Aorta (tissue), 5 donors: ENCODE measurements around the gene IFI44. TPM values are rescaled to one million over a fixed set of nuclear protein-coding genes. Genes with fewer than 3 reads are reported as not detected.

Experiments used
- ATAC-seq: fragments of 200-7000 bp; cut with Tn5 transposase; one replicate; pipeline ENCODE4 v1.9.1; 2022; ENCODE audit warnings: moderate library complexity; ENCODE audit not compliant: low FRiP score
- DNase-seq, 2 donors: peaks; one replicate each; pipeline ENCODE4 v3.0.0-alpha.2; 2020
- H3K27ac ChIP-seq, 2 donors: one replicate each; pipeline ENCODE4 v1.5.1; 2013; ENCODE audit warnings: low read length in 2 of 2, mild to moderate bottlenecking in 2 of 2, moderate library complexity in 2 of 2, control low read depth in 1 of 2, inconsistent platforms in 1 of 2, low read depth in 1 of 2
- H3K27me3 ChIP-seq, 2 donors: one replicate each; pipeline ENCODE4 v1.6.1; 2013; ENCODE audit warnings: control low read depth in 1 of 2, low read length in 1 of 2, mild to moderate bottlenecking in 1 of 2, moderate library complexity in 1 of 2; ENCODE audit not compliant: insufficient read depth in 2 of 2, control insufficient read depth in 1 of 2
- H3K36me3 ChIP-seq, 2 donors: one replicate each; pipeline ENCODE4 v1.6.1; 2013; ENCODE audit warnings: control low read depth in 1 of 2, low read length in 1 of 2, mild to moderate bottlenecking in 1 of 2; ENCODE audit not compliant: insufficient read depth in 2 of 2, control insufficient read depth in 1 of 2
- H3K4me1 ChIP-seq, 2 donors: one replicate each; pipeline ENCODE4 v1.6.1; 2013; ENCODE audit warnings: low read length in 2 of 2, control low read depth in 1 of 2, mild to moderate bottlenecking in 1 of 2, moderate library complexity in 1 of 2; ENCODE audit not compliant: insufficient read depth in 2 of 2, control insufficient read depth in 1 of 2
- H3K4me3 ChIP-seq, 2 donors: one replicate each; pipeline ENCODE4 v1.5.1; 2013; ENCODE audit warnings: low read length in 2 of 2, control low read depth in 1 of 2, mild to moderate bottlenecking in 1 of 2
- H3K9me3 ChIP-seq: one replicate; pipeline ENCODE4 v1.6.1; 2013; ENCODE audit warnings: mild to moderate bottlenecking, low read length; ENCODE audit not compliant: control insufficient read depth
- WGBS, 2 donors: extraction: QIAGEN DNeasy Blood & Tissue Kit; methylation state at CpG; one replicate each; pipeline ENCODE4 v1.1.7; 2013; 5-methylcytosine and 5-hydroxymethylcytosine counted together
- intact Hi-C, 2 donors: fragments of 100-400 bp; cut with DNase I; formaldehyde crosslinking; loops; one replicate each; pipeline versions ENCODE4 v1.14.2 to v1.15.0; 2022
- polyA plus RNA-seq, 2 donors: library from polyadenylated mRNA; stranded (reverse); fragments of 200-250 nt; gene quantifications; one replicate each; pipeline ENCODE4 v1.2.3, GENCODE V29; 2013
- total RNA-seq, 2 donors: library from RNA; stranded (reverse); fragmentation: NEBNext Ultra II Directional; extraction: Animal tissue kit (Norgen Biotek cat#: 25700); gene quantifications; one replicate each; pipeline ENCODE4 v1.2.1, GENCODE V29; 2021
- donor health status: healthy with polysubstance abuse.
- donor health status: Bipolar disorder and iron deficiency.
- donor health status: DM: no; HTN: no; CAD: no.
- donor health status: DM: no; HTN: no; CAD: no.
- donor health status: DM: yes; HTN: yes; CAD: no.

IFI44 gene
- total and polyA plus RNA-seq, 4 donors: 12.4 to 52.7 (median 26.6) TPM

GRCh38 chr1:78619446-78619802, 30.2 kb upstream of the IFI44 start:
- Histone ChIP-seq H3K27me3 (no peaks in the 10 kb centered on the region), H3K9me3 (no peaks in the 10 kb centered on the region), H3K27ac (peak overlapping the region in 1 of 2 donors; percentile 48), H3K4me1 (no peaks in the 10 kb centered on the region), H3K36me3 (no peaks in the 10 kb centered on the region), H3K4me3 (peak overlapping the region in 1 of 2 donors; percentile 4)
- DNase-seq (no peak), ATAC-seq (peak; percentile 24)
- 72 to 81% methylated on average over 4 of the region's 4 CpGs for WGBS, 2 donors
- intact Hi-C loops: loop anchor here in 1 of 2 donors (10.0 kb wide), 1 partner anchor 475 kb away; no protein-coding TSS in a partner anchor

- Histone ChIP-seq H3K9me3 (no peaks in the 10 kb centered on the region), H3K36me3 (no peaks in the 10 kb centered on the region), H3K27ac (peak within 1 kb of the TSS in 1 of 2 donors; percentile 48), H3K27me3 (no peaks in the 10 kb centered on the region), H3K4me1 (no peaks in the 10 kb centered on the region), H3K4me3 (peak within 1 kb of the TSS; percentile 4 to 48)
- DNase-seq: peak in 1 of 2 donors; percentile 65
- ATAC-seq: peak; percentile 55
- intact Hi-C loops: loop anchor here in 1 of 2 donors (10.0 kb wide), 1 partner anchor 475 kb away; no protein-coding TSS in a partner anchor
- WGBS, 2 donors: 17% methylated on average over 9 of the region's 9 CpGs
These were observed 29.6 kb upstream of the IFI44 start, which contains the start of gene IFI44L for GRCh38 chr1:78619803-78620579. Gene IFI44L, plus strand, starts transcription at chr1:78620448. Its CDS starts 7,468 bp downstream, at chr1:78627916.

DNA sequence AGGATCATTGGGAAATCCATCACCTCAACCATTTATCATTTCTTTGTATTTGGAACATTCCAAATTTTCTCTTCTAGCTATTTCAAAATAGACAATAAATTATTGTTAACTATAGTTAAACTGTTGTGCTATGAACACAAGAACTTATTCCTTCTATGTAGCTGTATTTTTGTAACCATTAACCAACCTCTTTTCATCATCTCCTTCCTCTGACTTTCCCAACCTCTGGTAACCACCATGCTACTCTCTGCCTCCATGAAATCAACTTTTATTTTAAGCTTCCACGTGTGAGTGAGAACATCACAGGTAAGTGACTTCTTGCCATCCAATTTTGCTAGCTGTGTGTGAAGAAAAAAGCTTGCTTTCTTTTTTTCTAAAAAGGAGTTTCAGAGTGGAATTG, 29.0 kb upstream of the IFI44 start:
- no peak for DNase-seq
- 32 to 34% methylated on average over 1 of the region's 1 CpG for WGBS, 2 donors
- no peak overlapping the region for H3K4me3 ChIP-seq
- H3K36me3 ChIP-seq: no peaks in the 10 kb centered on the region
- H3K27ac ChIP-seq: no peak overlapping the region
- no peaks in the 10 kb centered on the region for H3K27me3 ChIP-seq
- H3K9me3 ChIP-seq: no peaks in the 10 kb centered on the region
- ATAC-seq: no peak
- intact Hi-C loops: no loop called here
- no peaks in the 10 kb centered on the region for H3K4me1 ChIP-seq

DNA sequence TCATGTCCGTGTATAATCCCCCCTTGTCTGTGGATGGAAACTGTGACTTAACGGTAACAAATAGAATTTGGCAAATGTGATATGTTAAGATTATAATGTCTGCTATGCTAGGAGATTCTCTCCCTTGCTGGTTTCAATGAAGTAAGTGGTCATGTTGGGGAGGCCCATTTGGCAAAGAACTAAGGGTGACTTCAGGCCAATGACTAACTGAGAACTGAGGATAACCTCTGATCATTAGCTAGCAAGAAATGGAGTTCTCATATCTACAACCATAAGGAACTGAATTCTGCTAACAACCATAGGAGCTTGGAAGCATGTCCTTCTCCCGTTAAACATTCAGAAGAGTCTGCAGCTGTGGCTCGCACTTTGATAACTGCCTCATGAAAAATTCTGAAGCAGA, 27.1 kb upstream of the IFI44 start:
- no peaks in the 10 kb centered on the region for H3K27me3 ChIP-seq
- no peak overlapping the region for H3K4me3 ChIP-seq
- H3K9me3 ChIP-seq: no peaks in the 10 kb centered on the region
- intact Hi-C loops: no loop called here
- ATAC-seq (no peak), DNase-seq (no peak)
- H3K4me1 ChIP-seq: no peaks in the 10 kb centered on the region
- no peak overlapping the region for H3K27ac ChIP-seq
- no peaks in the 10 kb centered on the region for H3K36me3 ChIP-seq
- WGBS, 2 donors: 90 to 94% methylated on average over 4 of the region's 4 CpGs

- intact Hi-C loops: no loop called here
- Histone ChIP-seq H3K4me1 (no peaks in the 10 kb centered on the region), H3K27me3 (no peaks in the 10 kb centered on the region), H3K36me3 (no peaks in the 10 kb centered on the region), H3K9me3 (no peaks in the 10 kb centered on the region), H3K27ac (no peak overlapping the region), H3K4me3 (no peak overlapping the region)
- WGBS, 2 donors: 96 to 97% methylated on average over 7 of the region's 7 CpGs
- no peak for DNase-seq
- ATAC-seq: no peak
These were observed 25.6 kb upstream of the IFI44 start for GRCh38 chr1:78624035-78624434.

DNA sequence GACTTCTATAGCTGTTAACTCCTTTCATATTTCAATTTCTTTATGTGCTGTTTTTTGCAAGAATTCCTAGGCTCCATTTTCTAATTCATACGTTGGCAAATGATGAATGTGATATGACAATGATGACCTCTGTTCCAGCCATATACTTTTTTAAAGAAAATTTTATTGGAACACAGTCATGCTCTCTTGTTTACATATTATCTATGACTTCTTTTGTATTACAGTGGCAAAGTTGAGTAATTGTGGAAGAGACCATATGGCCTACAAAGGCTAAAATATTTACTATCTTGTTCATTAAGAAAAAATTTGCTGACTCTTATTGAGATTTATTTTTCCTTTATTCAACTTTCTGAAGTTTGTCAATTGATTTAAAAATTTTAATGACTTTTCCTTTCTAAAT, 22.3 kb upstream of the IFI44 start:
- Histone ChIP-seq H3K9me3 (no peaks in the 10 kb centered on the region), H3K27me3 (no peaks in the 10 kb centered on the region), H3K27ac (no peak overlapping the region), H3K36me3 (no peaks in the 10 kb centered on the region), H3K4me1 (no peaks in the 10 kb centered on the region), H3K4me3 (no peak overlapping the region)
- no peak for DNase-seq
- intact Hi-C loops: no loop called here
- 58 to 64% methylated on average over 1 of the region's 1 CpG for WGBS, 2 donors
- ATAC-seq: no peak

- H3K4me1 ChIP-seq: no peaks in the 10 kb centered on the region
- intact Hi-C loops: no loop called here
- H3K27me3 ChIP-seq: no peaks in the 10 kb centered on the region
- DNase-seq: no peak
- H3K4me3 ChIP-seq: no peak overlapping the region
- H3K27ac ChIP-seq: no peak overlapping the region
- H3K36me3 ChIP-seq: no peaks in the 10 kb centered on the region
- H3K9me3 ChIP-seq: no peaks in the 10 kb centered on the region
- no peak for ATAC-seq
- 46 to 72% methylated on average over 2 of the region's 2 CpGs for WGBS, 2 donors
These were observed 19.0 kb upstream of the IFI44 start for GRCh38 chr1:78630600-78630999.

- no peaks in the 10 kb centered on the region for H3K36me3 ChIP-seq
- WGBS, 2 donors: 88 to 90% methylated on average over 4 of the region's 4 CpGs
These were observed 16.4 kb upstream of the IFI44 start for GRCh38 chr1:78633209-78633608.

DNA sequence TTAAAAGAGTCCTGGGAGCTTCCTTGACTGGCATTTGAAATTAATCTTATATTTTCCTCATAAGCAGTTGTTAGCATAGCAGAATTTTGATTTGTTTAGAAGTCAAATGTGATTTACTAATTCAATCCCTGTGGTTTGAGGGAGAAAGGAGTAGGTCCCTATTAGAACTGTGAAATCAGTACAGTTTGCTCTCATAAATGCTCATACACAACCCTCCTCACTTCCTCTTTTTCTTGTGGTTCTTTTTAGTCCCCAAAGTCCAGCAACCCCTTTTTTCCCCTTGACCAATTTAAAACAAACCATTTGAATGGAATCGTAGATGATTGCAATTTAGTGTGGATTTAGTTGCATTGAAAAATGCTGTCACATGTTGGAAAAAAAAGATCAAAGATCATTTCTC, 9.2 kb upstream of the IFI44 start:
- ATAC-seq (no peak), DNase-seq (no peak)
- H3K27me3 ChIP-seq: no peaks in the 10 kb centered on the region
- no peak overlapping the region for H3K4me3 ChIP-seq
- no peaks in the 10 kb centered on the region for H3K36me3 ChIP-seq
- no peak overlapping the region for H3K27ac ChIP-seq
- intact Hi-C loops: no loop called here
- H3K4me1 ChIP-seq: no peaks in the 10 kb centered on the region
- WGBS, 2 donors: 82 to 84% methylated on average over 1 of the region's 1 CpG
- no peaks in the 10 kb centered on the region for H3K9me3 ChIP-seq

More at GRCh38 chr1:78633209-78633608, 16.4 kb upstream of the IFI44 start:
- intact Hi-C loops: no loop called here
- DNase-seq: no peak
- Histone ChIP-seq H3K4me1 (no peaks in the 10 kb centered on the region), H3K4me3 (no peak overlapping the region), H3K9me3 (no peaks in the 10 kb centered on the region), H3K27me3 (no peaks in the 10 kb centered on the region), H3K27ac (no peak overlapping the region)
- no peak for ATAC-seq
